GM18868 (cell line): ENCODE measurements around the gene SLC6A12.

ENCODE experiments used
- ATAC-seq: cut with Tn5 transposase; IDR thresholded peaks from one replicate; pipeline ENCODE4 v1.9.1; 2021; ENCODE audit warnings: mild to moderate bottlenecking, moderate library complexity; ENCODE audit not compliant: unreplicated experiment

Gene SLC6A12

GRCh38 chr12:145369-145960 lies 68.5 kb downstream of the SLC6A12 start:
- no peak for ATAC-seq

GRCh38 chr12:144650-145284 lies 69.2 kb downstream of the SLC6A12 start:
- ATAC-seq: no peak

- ATAC-seq: no peak
These were observed 69.8 kb downstream of the SLC6A12 start for GRCh38 chr12:143964-144649.

- ATAC-seq: no peak
These were observed 73.8 kb downstream of the SLC6A12 start for GRCh38 chr12:140162-140561.
